K562 (cell line): ENCODE results near the gene BLOC1S3. TPM values are rescaled to one million over a fixed set of nuclear protein-coding genes. Genes with fewer than 3 reads are reported as not detected.
A peak's percentile ranks its signal among the peaks of the same experiment; 100 is the strongest.

Source experiments
- ATAC-seq: fragments of 200-7000 bp; cut with Tn5 transposase; 3 replicates; pipeline ENCODE4 v1.9.1; 2020; ENCODE audit warnings: moderate library complexity
- BruUV-seq: library from RNA; stranded (reverse); fragments of 400-500 nt; replicated peaks from 2 replicates; lab custom pipeline; 2021; lab: Mats Ljungman, UMichigan
- CTCF ChIA-PET: fragments of 300-600 bp; formaldehyde crosslinking; extraction: SDS; loops from one replicate; lab custom pipeline; 2021; ENCODE audit warnings: low intra/inter-chr PET ratio; lab: Yijun Ruan, JAX
- POLR2A ChIA-PET: fragments of 300-600, 350-650 bp; sonication (Branson Sonifier 250); formaldehyde crosslinking; extraction: SDS; loops from one replicate; lab custom pipeline; 2021; ENCODE audit warnings: antibody characterized with exemption, inconsistent platforms; lab: Yijun Ruan, JAX
- DNase-seq, 4 experiments: peaks; one replicate each; pipeline versions ENCODE4 v3.0.0 to v3.0.0-alpha.2; 2011 to 2018; ENCODE audit warnings: low spot score in 3 of 4, mixed read lengths in 3 of 4; ENCODE audit errors: extremely low read depth in 1 of 4
- FAIRE-seq: peaks from 2 replicates; lab custom pipeline; 2011; peaks lifted over from hg19 to GRCh38; lab: Jason Lieb, UNC
- H2AFZ ChIP-seq: 2 replicates; pipeline ENCODE4 v1.6.0; 2011; ENCODE audit warnings: low read depth, low read length, control low read depth, inconsistent platforms
- H3K27ac ChIP-seq: fragments of 200-600 bp; 3 replicates; pipeline ENCODE4 v1.8.0; 2011; ENCODE audit warnings: low read depth, mild to moderate bottlenecking, control low read depth, inconsistent platforms, low read length, moderate library complexity, mixed read lengths; ENCODE audit errors: extremely low read depth
- H3K27me3 ChIP-seq, 2 experiments: fragments of 300-600 bp in 1 of 2; 2 replicates in 1 of 2; 3 replicates in 1 of 2; pipeline versions ENCODE4 v1.6.0 to v1.8.0; 2011; ENCODE audit warnings: inconsistent platforms in 2 of 2, low read length in 2 of 2, mild to moderate bottlenecking in 1 of 2, mixed read lengths in 1 of 2, moderate library complexity in 1 of 2; ENCODE audit not compliant: control insufficient read depth in 2 of 2, insufficient read depth in 2 of 2
- H3K36me3 ChIP-seq: fragments of 300-600 bp; 3 replicates; pipeline ENCODE4 v1.8.0; 2011; ENCODE audit warnings: mild to moderate bottlenecking, low read length, inconsistent platforms; ENCODE audit not compliant: control insufficient read depth, insufficient read depth
- H3K4me1 ChIP-seq, 2 experiments: fragments of 200-600 bp in 1 of 2; replicated peaks in 1 of 2; 2 replicates in 1 of 2; 3 replicates in 1 of 2; pipeline versions ENCODE4 v1.5.1 to v1.8.0; 2011; ENCODE audit warnings: inconsistent platforms in 2 of 2, low read length in 2 of 2, mild to moderate bottlenecking in 1 of 2, mixed read lengths in 1 of 2, moderate library complexity in 1 of 2; ENCODE audit not compliant: control insufficient read depth in 2 of 2, insufficient read depth in 2 of 2
- H3K4me2 ChIP-seq: 2 replicates; pipeline ENCODE4 v1.6.1; 2011; ENCODE audit warnings: low read length, control low read depth, inconsistent platforms, mixed read lengths; ENCODE audit not compliant: insufficient read depth
- H3K4me3 ChIP-seq: fragments of 200-600 bp; sonication (generic), shearing (Covaris generic); 2 replicates; pipeline ENCODE4 v1.5.1; 2016; ENCODE audit warnings: control low read depth, inconsistent platforms
- H3K79me2 ChIP-seq: fragments of 200-600 bp; 3 replicates; pipeline ENCODE4 v1.8.0; 2011; ENCODE audit warnings: low read length, inconsistent platforms; ENCODE audit not compliant: control insufficient read depth, insufficient read depth
- H3K9ac ChIP-seq, 2 experiments: 2 replicates each; pipeline versions ENCODE4 v1.6.0 to v1.6.1; 2011; ENCODE audit warnings: low read depth in 2 of 2, low read length in 2 of 2, control low read depth in 1 of 2, inconsistent platforms in 1 of 2, mild to moderate bottlenecking in 1 of 2, mixed read lengths in 1 of 2; ENCODE audit not compliant: insufficient read depth in 1 of 2
- H3K9me1 ChIP-seq: one replicate; pipeline ENCODE4 v1.6.0; 2011; ENCODE audit warnings: inconsistent platforms, mild to moderate bottlenecking, low read length, moderate library complexity; ENCODE audit not compliant: control insufficient read depth, insufficient read depth
- H3K9me3 ChIP-seq: replicated peaks from 2 replicates; pipeline ENCODE4 v1.5.1; 2011; ENCODE audit warnings: low read depth, low read length, inconsistent platforms; ENCODE audit not compliant: control insufficient read depth, insufficient read depth
- H4K20me1 ChIP-seq: replicated peaks from 2 replicates; pipeline ENCODE4 v1.6.1; 2011; ENCODE audit warnings: low read length, inconsistent platforms, mixed read lengths; ENCODE audit not compliant: control insufficient read depth, insufficient read depth
- ARID1B ChIP-seq: fragments of 450-650 bp; IDR thresholded peaks from 2 replicates; pipeline ENCODE4 v1.6.1; 2016; ENCODE audit warnings: antibody characterized with exemption, mild to moderate bottlenecking, inconsistent platforms
- CBFA2T2 ChIP-seq: fragments of 450-650 bp; conservative IDR thresholded peaks from 2 replicates; pipeline ENCODE4 v1.6.1; 2017; ENCODE audit warnings: mild to moderate bottlenecking
- CXXC5 ChIP-seq: fragments of 250-450 bp; sonication (Bioruptor Pico); IDR thresholded peaks from 2 replicates; pipeline ENCODE4 v1.8.0; 2022; ENCODE audit warnings: inconsistent platforms, mild to moderate bottlenecking, moderate library complexity
- ETV5 ChIP-seq: sonication (generic); formaldehyde crosslinking; IDR thresholded peaks from 2 replicates; pipeline ENCODE4 v1.4.0; 2020; ENCODE audit warnings: low read depth, mild to moderate bottlenecking, missing genetic modification reagents
- FOXA3 ChIP-seq, 2 experiments: fragments of 450-650 bp in 1 of 2; sonication (generic) in 1 of 2; formaldehyde crosslinking; IDR thresholded peaks in 1 of 2; conservative IDR thresholded peaks in 1 of 2; 2 replicates each; pipeline versions ENCODE4 v1.4.0 to v1.8.0; 2020 to 2022; ENCODE audit warnings: mild to moderate bottlenecking in 2 of 2, missing genetic modification reagents in 1 of 2
- GABPB1 ChIP-seq: sonication (generic); formaldehyde crosslinking; IDR thresholded peaks from 2 replicates; pipeline ENCODE4 v1.8.0; 2022; ENCODE audit warnings: mild to moderate bottlenecking, missing genetic modification reagents
- MED1 ChIP-seq: sonication (generic); formaldehyde crosslinking; IDR thresholded peaks from 2 replicates; pipeline ENCODE4 v1.8.1; 2023; ENCODE audit warnings: missing genetic modification reagents, borderline replicate concordance
- MEF2D ChIP-seq: conservative IDR thresholded peaks from 2 replicates; pipeline ENCODE4 v1.6.1; 2016; ENCODE audit warnings: low read depth, missing genetic modification characterization, missing compliant biosample characterization
- NRF1 ChIP-seq, 2 experiments: fragments of 450-650 bp; IDR thresholded peaks in 1 of 2; conservative IDR thresholded peaks in 1 of 2; 2 replicates each; pipeline ENCODE4 v1.6.1; 2014; ENCODE audit warnings: mild to moderate bottlenecking in 2 of 2
- RAD51 ChIP-seq: fragments of 450-650 bp; IDR thresholded peaks from 2 replicates; pipeline ENCODE4 v1.7.1; 2016; ENCODE audit warnings: low read depth, mild to moderate bottlenecking, borderline replicate concordance
- YY1 ChIP-seq, 3 experiments: IDR thresholded peaks; 2 replicates each; pipeline ENCODE4 v1.6.1; 2011; ENCODE audit warnings: low read length in 2 of 3, mild to moderate bottlenecking in 2 of 3, moderate library complexity in 2 of 3, borderline replicate concordance in 1 of 3, control low read depth in 1 of 3, low read depth in 1 of 3; ENCODE audit not compliant: insufficient read depth in 3 of 3, insufficient replicate concordance in 2 of 3, control insufficient read depth in 1 of 3, insufficient read length in 1 of 3; ENCODE audit errors: extremely low read depth in 1 of 3
- ZNF384 ChIP-seq: IDR thresholded peaks from 2 replicates; pipeline ENCODE4 v1.6.1; 2012; ENCODE audit warnings: low read depth, low read length, improper control_type of control experiment
- ZNF696 ChIP-seq: fragments of 250-450 bp; sonication (Bioruptor Pico); conservative IDR thresholded peaks from 2 replicates; pipeline ENCODE4 v1.4.0; 2020; ENCODE audit warnings: mild to moderate bottlenecking, moderate library complexity
- WGBS: fragments of 100-300 bp; shearing (Covaris generic); methylation state at CpG from one replicate; pipeline ENCODE4 v1.1.6; 2016; ENCODE audit warnings: low coverage, mixed read lengths; ENCODE audit not compliant: insufficient coverage; ENCODE audit errors: missing lambda C conversion rate; 5-methylcytosine and 5-hydroxymethylcytosine counted together
- in situ Hi-C: fragments of 300-500 bp; cut with MboI; formaldehyde crosslinking; loops from 4 replicates; pipeline ENCODE4 v1.15.0; 2018; ENCODE audit warnings: inconsistent platforms, mixed read lengths
- intact Hi-C: fragments of 100-400 bp; cut with micrococcal nuclease; formaldehyde crosslinking; loops from 2 replicates; pipeline ENCODE4 v1.14.2; 2022
- polyA plus RNA-seq, 8 experiments: library from polyadenylated mRNA; depleted of rRNA in 4 of 8; stranded (reverse) in 5 of 8; unstranded in 3 of 8; fragments of >200 nt; fragmentation: Nextera tagmentation in 2 of 8; fragmentation: Illumina TruSeq in 1 of 8; extraction: Ambion mirVana in 2 of 8; extraction: Trizol in 1 of 8; gene quantifications; 2 replicates each; pipeline versions ENCODE4 v1.2.1 to v1.2.3, GENCODE V29; 2011 to 2014; ENCODE audit warnings: inconsistent platforms in 1 of 8, missing spikeins in 1 of 8
- total RNA-seq, 7 experiments: library from RNA; depleted of rRNA in 6 of 7; stranded (reverse); fragments of >200 nt in 6 of 7; fragmentation: Illumina TruSeq in 2 of 7; extraction: Trizol in 2 of 7; gene quantifications; 2 replicates each; pipeline versions ENCODE4 v1.2.1 to v1.2.3, GENCODE V29; 2011 to 2021; ENCODE audit warnings: low replicate concordance in 1 of 7
- TF ChIP-seq, protein P1 (sequence below): fragments of 450-650 bp; IDR thresholded peaks from 2 replicates; pipeline ENCODE4 v1.6.1; 2017; ENCODE audit warnings: mild to moderate bottlenecking, moderate library complexity
- TF ChIP-seq, protein P2 (sequence below): fragments of 450-650 bp; formaldehyde crosslinking; IDR thresholded peaks from 2 replicates; pipeline ENCODE4 v1.4.0; 2020; ENCODE audit warnings: mild to moderate bottlenecking, moderate library complexity
- TF ChIP-seq, protein P3 (sequence below): fragments of 250-450 bp; sonication (Bioruptor Pico); IDR thresholded peaks from 2 replicates; pipeline ENCODE4 v1.4.0; 2020; ENCODE audit warnings: mild to moderate bottlenecking, moderate library complexity, borderline replicate concordance

The BLOC1S3 gene
- total and polyA plus RNA-seq, 9 of the 15 experiments (the other 6 are each of a cell fraction or from before 2014, with no cell fraction given), result 3.9 to 20.2 (median 10.4) TPM

DNA sequence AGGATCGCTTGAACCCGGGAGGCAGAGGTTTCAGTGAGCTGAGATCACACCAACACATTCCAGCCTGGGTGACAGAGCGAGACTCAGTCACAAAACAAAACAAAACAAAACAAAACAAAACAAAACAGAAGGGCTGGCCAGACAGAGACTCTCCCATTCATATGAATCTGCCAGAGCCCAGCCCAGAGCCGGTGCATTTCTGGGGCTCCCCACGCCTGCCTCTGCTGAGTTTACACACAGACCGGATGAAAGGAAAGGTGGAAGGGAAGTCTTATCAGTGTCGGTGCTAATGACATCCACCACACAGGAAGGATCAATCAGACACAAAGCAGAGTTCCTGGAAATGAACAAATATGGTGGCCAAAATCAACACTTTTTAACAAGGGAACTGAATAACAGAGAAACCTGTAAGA is 7.4 kb upstream of the BLOC1S3 start:
- Histone ChIP-seq H3K4me2 (peak overlapping the region; percentile 54), H3K9me3 (no peaks in the 10 kb centered on the region), H4K20me1 (peaks cover 4% of the 10 kb centered on the region; the same call in 1 of the 2 replicates), H3K4me1 (peaks cover 41 to 47% of the 10 kb centered on the region in 2 experiments), H3K9me1 (no peaks in the 10 kb centered on the region), H3K4me3 (peak overlapping the region; percentile 10; the same call in 1 of the 2 replicates), H3K9ac (peak overlapping the region; percentile 53 to 54; a peak in 3 of 4 replicates), H3K27me3 (no peaks in the 10 kb centered on the region), H3K36me3 (no peaks in the 10 kb centered on the region), H3K79me2 (peaks cover 14% of the 10 kb centered on the region; the same call in 2 of the 3 replicates), H3K27ac (peak overlapping the region; percentile 67), H2AFZ (peak overlapping the region; percentile 67)
- no TSS peak for BruUV-seq
- ChIA-PET POLR2A (interaction anchor here (0.6 to 2.2 kb wide), 5 partner anchors 10 to 403 kb away, joined by 3 to 8 read pairs (median 4); partner anchors contain the start of gene FOSB), CTCF (no interaction called here)
- in situ Hi-C loops (no loop called here), intact Hi-C loops (no loop called here)
- WGBS, result 2% methylated on average over 7 of the region's 7 CpGs
- FAIRE-seq (peak; percentile 87), DNase-seq (peak in 2 of 4 experiments; percentile 54 to 77), ATAC-seq (peak; percentile 76)
- TF ChIP-seq RAD51, result peak; percentile 13; the same call in 1 of the 2 replicates
- no peak for TF ChIP-seq MED1 (CRISPR knock-in tag)
- TF ChIP-seq GABPB1 (CRISPR knock-in tag), result peak; percentile 36; the same call in 1 of the 2 replicates
- TF ChIP-seq, protein P1, sequence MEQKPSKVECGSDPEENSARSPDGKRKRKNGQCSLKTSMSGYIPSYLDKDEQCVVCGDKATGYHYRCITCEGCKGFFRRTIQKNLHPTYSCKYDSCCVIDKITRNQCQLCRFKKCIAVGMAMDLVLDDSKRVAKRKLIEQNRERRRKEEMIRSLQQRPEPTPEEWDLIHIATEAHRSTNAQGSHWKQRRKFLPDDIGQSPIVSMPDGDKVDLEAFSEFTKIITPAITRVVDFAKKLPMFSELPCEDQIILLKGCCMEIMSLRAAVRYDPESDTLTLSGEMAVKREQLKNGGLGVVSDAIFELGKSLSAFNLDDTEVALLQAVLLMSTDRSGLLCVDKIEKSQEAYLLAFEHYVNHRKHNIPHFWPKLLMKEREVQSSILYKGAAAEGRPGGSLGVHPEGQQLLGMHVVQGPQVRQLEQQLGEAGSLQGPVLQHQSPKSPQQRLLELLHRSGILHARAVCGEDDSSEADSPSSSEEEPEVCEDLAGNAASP, result no peak
- TF ChIP-seq, protein P2, sequence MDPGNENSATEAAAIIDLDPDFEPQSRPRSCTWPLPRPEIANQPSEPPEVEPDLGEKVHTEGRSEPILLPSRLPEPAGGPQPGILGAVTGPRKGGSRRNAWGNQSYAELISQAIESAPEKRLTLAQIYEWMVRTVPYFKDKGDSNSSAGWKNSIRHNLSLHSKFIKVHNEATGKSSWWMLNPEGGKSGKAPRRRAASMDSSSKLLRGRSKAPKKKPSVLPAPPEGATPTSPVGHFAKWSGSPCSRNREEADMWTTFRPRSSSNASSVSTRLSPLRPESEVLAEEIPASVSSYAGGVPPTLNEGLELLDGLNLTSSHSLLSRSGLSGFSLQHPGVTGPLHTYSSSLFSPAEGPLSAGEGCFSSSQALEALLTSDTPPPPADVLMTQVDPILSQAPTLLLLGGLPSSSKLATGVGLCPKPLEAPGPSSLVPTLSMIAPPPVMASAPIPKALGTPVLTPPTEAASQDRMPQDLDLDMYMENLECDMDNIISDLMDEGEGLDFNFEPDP (CRISPR knock-in tag), result no peak
- peak in 1 of 2 experiments; percentile 52; a peak in 2 of 4 replicates for TF ChIP-seq FOXA3 (CRISPR knock-in tag; conservative IDR thresholded peaks at IDR 0.05 in 1 of 2, IDR thresholded peaks at IDR 0.05 in 1 of 2)
- TF ChIP-seq YY1 (IDR thresholded peaks at IDR 0.05; ENCODE audit: borderline replicate concordance in 1 of 3, control insufficient read depth in 1 of 3, extremely low read depth in 1 of 3, insufficient read depth in 3 of 3, insufficient read length in 1 of 3, insufficient replicate concordance in 2 of 3, low read depth in 1 of 3, low read length in 2 of 3), result peak in 1 of 3 experiments; percentile 12
- TF ChIP-seq, protein P3, sequence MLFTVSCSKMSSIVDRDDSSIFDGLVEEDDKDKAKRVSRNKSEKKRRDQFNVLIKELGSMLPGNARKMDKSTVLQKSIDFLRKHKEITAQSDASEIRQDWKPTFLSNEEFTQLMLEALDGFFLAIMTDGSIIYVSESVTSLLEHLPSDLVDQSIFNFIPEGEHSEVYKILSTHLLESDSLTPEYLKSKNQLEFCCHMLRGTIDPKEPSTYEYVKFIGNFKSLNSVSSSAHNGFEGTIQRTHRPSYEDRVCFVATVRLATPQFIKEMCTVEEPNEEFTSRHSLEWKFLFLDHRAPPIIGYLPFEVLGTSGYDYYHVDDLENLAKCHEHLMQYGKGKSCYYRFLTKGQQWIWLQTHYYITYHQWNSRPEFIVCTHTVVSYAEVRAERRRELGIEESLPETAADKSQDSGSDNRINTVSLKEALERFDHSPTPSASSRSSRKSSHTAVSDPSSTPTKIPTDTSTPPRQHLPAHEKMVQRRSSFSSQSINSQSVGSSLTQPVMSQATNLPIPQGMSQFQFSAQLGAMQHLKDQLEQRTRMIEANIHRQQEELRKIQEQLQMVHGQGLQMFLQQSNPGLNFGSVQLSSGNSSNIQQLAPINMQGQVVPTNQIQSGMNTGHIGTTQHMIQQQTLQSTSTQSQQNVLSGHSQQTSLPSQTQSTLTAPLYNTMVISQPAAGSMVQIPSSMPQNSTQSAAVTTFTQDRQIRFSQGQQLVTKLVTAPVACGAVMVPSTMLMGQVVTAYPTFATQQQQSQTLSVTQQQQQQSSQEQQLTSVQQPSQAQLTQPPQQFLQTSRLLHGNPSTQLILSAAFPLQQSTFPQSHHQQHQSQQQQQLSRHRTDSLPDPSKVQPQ, result no peak
- TF ChIP-seq CXXC5, result peak; percentile 19; the same call in 1 of the 2 replicates
- no peak for TF ChIP-seq MEF2D (tag)
- peak; percentile 84 for TF ChIP-seq ARID1B
- peak in 1 of 2 experiments; percentile 39; a peak in 1 of 4 replicates for TF ChIP-seq NRF1 (conservative IDR thresholded peaks at IDR 0.05 in 1 of 2, IDR thresholded peaks at IDR 0.05 in 1 of 2)
- TF ChIP-seq ZNF384, result no peak
- no peak for TF ChIP-seq ZNF696 (CRISPR knock-in tag)
- peak; percentile 95 for TF ChIP-seq ETV5 (CRISPR knock-in tag)
- peak; percentile 49 for TF ChIP-seq CBFA2T2
